ENCODE results near the gene SYNGAP1. TPM values are rescaled to one million over a fixed set of nuclear protein-coding genes. Genes with fewer than 3 reads are reported as not detected.
"Not testable (repeated sequence)": the region's sequence is repeated elsewhere in the genome, so short reads cannot be mapped to it uniquely, and the experiment has no call there.

The SYNGAP1 gene
- total RNA-seq: 9.8 TPM
- polyA plus RNA-seq: 19.6 TPM

GRCh38 chr6:33419580-33420490 lies at the start of gene SYNGAP1:
SYNGAP1 (plus strand) TSS chr6:33420065; CDS start chr6:33420265, 200 bp downstream.
- no peaks in the 10 kb centered on the region for H3K36me3 ChIP-seq (ENCODE audit: insufficient read depth)
- no peak for DNase-seq (ENCODE audit: extremely low spot score)
- 3% methylated on average over 21 of the region's 22 CpGs for WGBS
- H3K4me1 ChIP-seq (ENCODE audit: insufficient read depth): peaks cover 1% of the 10 kb centered on the region
- peak within 1 kb of the TSS; percentile 12 for H3K27ac ChIP-seq (ENCODE audit: low read depth)
- H3K4me3 ChIP-seq (ENCODE audit: low read depth, low read length): peak within 1 kb of the TSS; percentile 36

GRCh38 chr6:33371901-33372300 lies 48.0 kb upstream of the SYNGAP1 start:
- 82% methylated on average over 8 of the region's 8 CpGs for WGBS
- DNase-seq (ENCODE audit: extremely low spot score); H3K27ac ChIP-seq (ENCODE audit: low read depth); H3K4me3 ChIP-seq (ENCODE audit: low read depth, low read length); H3K36me3 ChIP-seq (ENCODE audit: insufficient read depth); H3K4me1 ChIP-seq (ENCODE audit: insufficient read depth): not testable (repeated sequence)

- no peak for DNase-seq (ENCODE audit: extremely low spot score)
- Histone ChIP-seq H3K4me1 (ENCODE audit: insufficient read depth) (peaks cover 2% of the 10 kb centered on the region), H3K27ac (ENCODE audit: low read depth) (no peak overlapping the region), H3K4me3 (ENCODE audit: low read depth, low read length) (no peak overlapping the region), H3K36me3 (ENCODE audit: insufficient read depth) (no peaks in the 10 kb centered on the region)
- 45% methylated on average over 5 of the region's 5 CpGs for WGBS
These were observed 47.2 kb upstream of the SYNGAP1 start for GRCh38 chr6:33372526-33373123.

GRCh38 chr6:33373960-33374910 lies 45.6 kb upstream of the SYNGAP1 start:
- peak overlapping the region; percentile 56 for H3K27ac ChIP-seq (ENCODE audit: low read depth)
- no peak overlapping the region for H3K4me3 ChIP-seq (ENCODE audit: low read depth, low read length)

GRCh38 chr6:33375143-33375671 lies 44.7 kb upstream of the SYNGAP1 start:
- Histone ChIP-seq H3K4me3 (ENCODE audit: low read depth, low read length) (no peak overlapping the region), H3K27ac (ENCODE audit: low read depth) (no peak overlapping the region), H3K4me1 (ENCODE audit: insufficient read depth) (peaks cover 2% of the 10 kb centered on the region), H3K36me3 (ENCODE audit: insufficient read depth) (no peaks in the 10 kb centered on the region)
- peak; percentile 64 for DNase-seq (ENCODE audit: extremely low spot score)
- 13% methylated on average over 9 of the region's 9 CpGs for WGBS

More at GRCh38 chr6:33373960-33374910, 45.6 kb upstream of the SYNGAP1 start:
- 64% methylated on average over 8 of the region's 8 CpGs for WGBS
- no peak for DNase-seq (ENCODE audit: extremely low spot score)
- H3K36me3 ChIP-seq (ENCODE audit: insufficient read depth): no peaks in the 10 kb centered on the region
- H3K4me1 ChIP-seq (ENCODE audit: insufficient read depth): peaks cover 2% of the 10 kb centered on the region

- H3K27ac ChIP-seq (ENCODE audit: low read depth): no peak overlapping the region
These were observed 42.7 kb upstream of the SYNGAP1 start for GRCh38 chr6:33377171-33377570.

GRCh38 chr6:33379184-33379583 lies 40.7 kb upstream of the SYNGAP1 start:
- not testable (repeated sequence) for DNase-seq (ENCODE audit: extremely low spot score); H3K36me3 ChIP-seq (ENCODE audit: insufficient read depth); H3K4me1 ChIP-seq (ENCODE audit: insufficient read depth); H3K27ac ChIP-seq (ENCODE audit: low read depth); H3K4me3 ChIP-seq (ENCODE audit: low read depth, low read length)
- WGBS: 96% methylated on average over 10 of the region's 10 CpGs

More at GRCh38 chr6:33377171-33377570, 42.7 kb upstream of the SYNGAP1 start:
- WGBS: 85% methylated on average over 4 of the region's 4 CpGs
- H3K36me3 ChIP-seq (ENCODE audit: insufficient read depth): no peaks in the 10 kb centered on the region
- H3K4me3 ChIP-seq (ENCODE audit: low read depth, low read length): no peak overlapping the region
- DNase-seq (ENCODE audit: extremely low spot score): no peak
- peaks cover 2% of the 10 kb centered on the region for H3K4me1 ChIP-seq (ENCODE audit: insufficient read depth)

GRCh38 chr6:33380272-33380981 lies 39.4 kb upstream of the SYNGAP1 start:
- no peaks in the 10 kb centered on the region for H3K36me3 ChIP-seq (ENCODE audit: insufficient read depth)

GRCh38 chr6:33383427-33384185 lies 36.3 kb upstream of the SYNGAP1 start:
- Histone ChIP-seq H3K27ac (ENCODE audit: low read depth) (no peak overlapping the region), H3K4me1 (ENCODE audit: insufficient read depth) (no peaks in the 10 kb centered on the region), H3K4me3 (ENCODE audit: low read depth, low read length) (no peak overlapping the region), H3K36me3 (ENCODE audit: insufficient read depth) (no peaks in the 10 kb centered on the region)
- no peak for DNase-seq (ENCODE audit: extremely low spot score)
- 76% methylated on average over 10 of the region's 10 CpGs for WGBS

More at GRCh38 chr6:33380272-33380981, 39.4 kb upstream of the SYNGAP1 start:
- WGBS: 84% methylated on average over 2 of the region's 2 CpGs
- no peak for DNase-seq (ENCODE audit: extremely low spot score)
- Histone ChIP-seq H3K4me1 (ENCODE audit: insufficient read depth) (no peaks in the 10 kb centered on the region), H3K4me3 (ENCODE audit: low read depth, low read length) (no peak overlapping the region), H3K27ac (ENCODE audit: low read depth) (no peak overlapping the region)

GRCh38 chr6:33384581-33385020 lies 35.3 kb upstream of the SYNGAP1 start:
- Histone ChIP-seq H3K4me1 (ENCODE audit: insufficient read depth) (no peaks in the 10 kb centered on the region), H3K27ac (ENCODE audit: low read depth) (no peak overlapping the region), H3K4me3 (ENCODE audit: low read depth, low read length) (no peak overlapping the region), H3K36me3 (ENCODE audit: insufficient read depth) (no peaks in the 10 kb centered on the region)
- no peak for DNase-seq (ENCODE audit: extremely low spot score)
- 26% methylated on average over 4 of the region's 4 CpGs for WGBS

GRCh38 chr6:33390173-33390572 lies 29.7 kb upstream of the SYNGAP1 start:
- Histone ChIP-seq H3K27ac (ENCODE audit: low read depth) (no peak overlapping the region), H3K4me3 (ENCODE audit: low read depth, low read length) (no peak overlapping the region), H3K4me1 (ENCODE audit: insufficient read depth) (no peaks in the 10 kb centered on the region), H3K36me3 (ENCODE audit: insufficient read depth) (no peaks in the 10 kb centered on the region)
- WGBS: 93% methylated on average over 2 of the region's 2 CpGs
- DNase-seq (ENCODE audit: extremely low spot score): no peak

GRCh38 chr6:33390767-33391277 lies 29.0 kb upstream of the SYNGAP1 start:
- WGBS: 72% methylated on average over 9 of the region's 9 CpGs
- no peaks in the 10 kb centered on the region for H3K4me1 ChIP-seq (ENCODE audit: insufficient read depth)
- peak overlapping the region; percentile 85 for H3K27ac ChIP-seq (ENCODE audit: low read depth)
- no peaks in the 10 kb centered on the region for H3K36me3 ChIP-seq (ENCODE audit: insufficient read depth)
- DNase-seq (ENCODE audit: extremely low spot score): no peak
- no peak overlapping the region for H3K4me3 ChIP-seq (ENCODE audit: low read depth, low read length)

All from urinary bladder (tissue), 4 donors.